Activated CD8-positive, alpha-beta memory T cell treated with anti-CD3 and anti-CD28 coated beads, Interleukin-2, amount 50 U/mL, for 1 hour (primary cell): ENCODE results near the gene B3GNT8.
"Not testable (repeated sequence)": the region's sequence is repeated elsewhere in the genome, so short reads cannot be mapped to it uniquely, and the experiment has no call there.

Source experiments
- DNase-seq: peaks from one replicate; pipeline ENCODE4 v3.0.0-alpha.2; 2020; ENCODE audit errors: extremely low read depth

The B3GNT8 gene

DNA sequence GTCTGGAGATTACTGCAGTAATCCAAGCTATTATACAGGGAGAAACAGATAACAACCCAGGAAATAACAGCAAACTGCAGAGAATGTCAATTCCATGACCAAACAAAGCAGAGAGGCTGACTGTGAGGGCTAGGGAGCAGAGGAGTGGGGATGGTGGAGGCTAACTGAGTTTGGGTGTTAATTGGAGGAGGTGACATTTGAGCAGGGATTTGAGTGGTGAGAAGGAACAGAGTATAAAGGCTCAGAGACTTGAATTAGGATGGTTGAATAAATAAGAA lies 9.4 kb upstream of the B3GNT8 start:
- no peak for DNase-seq

DNA sequence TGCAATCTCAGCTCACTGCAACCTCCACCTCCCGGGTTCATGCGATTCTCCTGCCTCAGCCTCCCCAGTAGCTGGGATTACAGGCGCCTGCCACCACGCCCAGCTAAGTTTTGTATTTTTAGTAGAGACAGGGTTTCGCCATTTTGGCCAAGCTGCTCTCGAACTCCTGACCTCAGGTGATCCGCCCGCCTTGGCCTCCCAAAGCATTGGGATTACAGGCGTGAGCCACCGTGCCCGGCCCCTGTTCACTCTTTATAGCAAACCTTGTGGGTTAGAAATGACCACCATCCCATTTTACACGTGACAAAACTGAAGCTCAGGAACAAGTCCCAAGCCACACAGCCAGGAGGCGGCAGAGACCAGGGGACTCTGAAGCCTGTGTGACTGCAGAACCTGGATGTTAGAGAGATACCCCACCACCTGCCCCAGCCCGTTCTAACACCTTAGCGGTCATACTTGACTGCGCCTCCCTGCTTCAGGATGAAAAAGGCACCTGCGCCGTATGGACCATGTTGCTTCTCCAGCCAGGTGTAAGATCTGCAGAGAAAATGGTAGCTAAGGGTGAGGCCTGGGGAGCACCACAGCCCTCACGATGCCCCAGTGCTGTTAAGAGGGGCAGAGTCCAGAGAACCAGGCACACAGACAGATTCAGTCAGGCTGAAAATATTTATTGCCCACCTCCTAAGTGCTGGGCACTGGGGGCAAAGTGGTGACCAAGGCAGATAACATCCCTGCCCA lies 8.9 kb upstream of the B3GNT8 start:
- no peak for DNase-seq

DNA sequence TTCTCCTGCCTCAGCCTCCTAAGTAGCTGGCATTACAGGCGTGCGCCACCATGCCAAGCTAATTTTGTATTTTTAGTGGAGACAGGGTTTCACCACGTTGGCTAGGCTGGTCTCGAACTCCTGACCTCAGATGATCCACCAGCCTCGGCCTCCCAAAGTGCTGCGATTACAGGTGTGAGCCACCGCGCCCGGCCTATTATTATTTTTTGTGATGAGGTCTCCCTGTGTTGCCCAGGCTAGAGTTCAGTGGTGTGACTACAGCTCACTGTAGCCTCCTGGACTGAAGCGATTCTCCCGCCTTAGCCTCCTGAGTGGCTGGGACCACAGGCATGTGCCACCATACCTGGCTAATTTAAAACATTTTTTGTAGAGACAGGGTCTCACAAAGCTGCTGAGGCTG lies 8.2 kb upstream of the B3GNT8 start:
- DNase-seq = not testable (repeated sequence)

DNA sequence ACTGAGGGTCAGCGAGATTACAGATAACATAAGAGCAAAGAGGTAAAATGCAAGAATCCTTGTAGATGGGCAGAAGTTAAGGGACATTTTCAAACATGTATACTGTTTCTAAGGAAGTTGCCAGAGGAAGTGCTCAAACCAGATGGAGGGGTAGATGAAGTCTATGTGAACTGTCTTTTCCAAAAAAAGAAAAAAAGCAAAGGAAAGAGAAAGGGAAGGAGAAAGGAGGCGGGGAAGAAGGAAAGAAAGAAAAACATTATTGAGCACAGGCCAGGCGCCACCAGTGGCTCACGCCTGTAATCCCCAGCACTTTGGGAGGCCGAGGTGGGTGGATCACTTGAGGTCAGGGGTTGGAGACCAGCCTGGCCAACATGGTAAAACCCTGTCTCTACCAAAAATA lies 7.3 kb upstream of the B3GNT8 start:
- no peak for DNase-seq

DNA sequence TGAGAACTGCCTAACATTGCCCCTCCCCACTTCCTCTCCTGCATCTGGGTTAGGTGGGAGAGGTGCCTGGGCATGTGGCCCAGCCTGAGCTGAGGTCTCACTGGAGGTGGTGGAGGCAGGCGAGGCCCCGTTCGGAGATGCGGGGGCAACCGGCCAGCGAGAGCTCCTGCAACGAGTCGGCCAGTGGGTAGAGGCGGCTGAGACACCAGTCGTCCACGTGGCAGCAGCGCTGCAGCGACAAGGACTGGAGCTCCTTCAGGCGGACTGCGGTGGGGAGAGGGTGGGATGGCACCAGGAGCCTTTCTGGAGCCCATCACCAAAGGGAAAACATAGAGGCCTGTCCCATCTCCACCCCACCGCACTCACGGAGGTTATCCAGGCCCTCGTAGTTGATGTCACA lies 6.0 kb upstream of the B3GNT8 start:
- DNase-seq = no peak

DNA sequence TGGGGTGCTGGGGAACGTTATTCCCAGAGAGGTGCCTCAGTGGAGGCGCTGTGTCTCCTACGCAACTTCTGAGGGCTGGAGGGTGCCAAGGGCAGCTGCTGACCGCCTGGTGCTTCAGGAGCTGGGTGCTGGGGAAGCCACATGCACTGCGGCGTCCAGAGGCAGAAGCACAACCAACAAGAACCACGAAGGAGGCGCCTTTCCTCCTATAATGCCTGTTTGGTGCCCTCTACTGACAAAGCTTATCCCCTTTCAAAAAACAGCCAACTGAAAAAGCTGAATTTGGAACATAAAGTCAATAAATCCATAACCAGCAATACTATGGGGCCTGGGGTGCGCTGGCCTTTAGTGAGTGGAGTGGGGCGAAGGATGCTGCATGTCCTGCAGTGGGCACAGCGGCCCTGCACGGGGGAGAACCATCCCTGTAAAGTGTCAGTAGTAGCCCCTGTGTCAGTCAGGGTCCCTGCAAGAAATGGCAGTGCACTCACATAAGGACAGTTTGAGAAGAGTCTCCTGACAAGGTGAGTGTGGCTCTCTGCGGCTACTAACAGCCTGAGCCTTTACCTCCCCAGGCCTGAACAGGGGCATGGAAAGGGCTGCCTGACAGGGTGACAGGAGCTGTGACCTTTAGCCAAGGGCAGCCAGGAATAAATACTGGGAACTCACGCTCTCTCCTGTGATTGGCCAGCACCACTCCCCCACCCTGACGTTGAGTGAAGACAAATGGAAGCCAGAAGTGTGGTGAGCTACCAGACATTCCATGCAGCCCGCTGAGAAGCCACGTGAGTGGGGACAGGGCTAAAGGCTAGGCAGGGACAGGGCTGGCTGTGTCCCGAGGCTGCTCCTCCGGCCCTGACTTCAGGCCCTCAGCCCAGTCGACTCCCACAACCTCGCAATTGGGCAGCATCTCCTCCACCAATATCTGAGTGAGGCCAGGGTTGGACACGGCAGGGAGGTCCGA lies 4.5 kb upstream of the B3GNT8 start:
- no peak for DNase-seq

DNA sequence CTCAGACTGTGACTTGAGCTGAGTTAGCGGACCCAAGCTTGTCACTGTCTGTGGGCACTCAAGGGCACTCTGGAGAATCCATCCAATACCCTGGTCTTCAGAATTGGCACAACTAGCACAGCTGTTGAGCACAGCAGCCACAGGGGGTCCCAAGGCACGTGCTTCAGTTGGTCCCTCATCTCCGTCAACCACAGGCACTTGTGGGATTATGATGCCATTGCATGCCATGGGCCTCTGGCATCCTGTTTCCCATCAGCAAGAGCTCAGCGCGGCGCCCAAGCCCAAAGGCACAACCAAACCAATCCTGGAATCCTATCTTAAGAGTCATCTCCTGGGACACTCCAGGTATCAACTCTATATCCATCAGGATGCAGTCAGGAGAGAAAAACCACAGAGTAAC lies 3.7 kb upstream of the B3GNT8 start:
- DNase-seq = no peak

DNA sequence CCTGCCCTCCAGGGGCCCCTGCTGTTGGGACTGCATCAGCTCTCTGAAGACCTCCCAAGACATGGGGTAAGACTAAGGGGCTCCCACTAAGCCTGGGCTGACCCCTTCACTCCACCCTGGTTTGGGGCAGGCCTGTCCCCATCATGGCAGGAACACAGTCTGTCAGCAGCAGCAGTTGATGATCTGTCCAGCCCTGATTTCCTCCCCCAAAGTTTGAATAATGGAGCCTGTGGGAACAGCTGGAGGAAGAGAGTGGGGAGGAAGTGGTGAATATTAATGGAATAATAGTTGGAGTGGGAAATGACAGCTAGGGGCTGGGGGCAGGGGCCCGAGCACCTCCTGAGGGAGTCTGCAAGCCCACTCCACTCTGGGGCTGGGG lies 1.3 kb upstream of the B3GNT8 start:
- DNase-seq = no peak

DNA sequence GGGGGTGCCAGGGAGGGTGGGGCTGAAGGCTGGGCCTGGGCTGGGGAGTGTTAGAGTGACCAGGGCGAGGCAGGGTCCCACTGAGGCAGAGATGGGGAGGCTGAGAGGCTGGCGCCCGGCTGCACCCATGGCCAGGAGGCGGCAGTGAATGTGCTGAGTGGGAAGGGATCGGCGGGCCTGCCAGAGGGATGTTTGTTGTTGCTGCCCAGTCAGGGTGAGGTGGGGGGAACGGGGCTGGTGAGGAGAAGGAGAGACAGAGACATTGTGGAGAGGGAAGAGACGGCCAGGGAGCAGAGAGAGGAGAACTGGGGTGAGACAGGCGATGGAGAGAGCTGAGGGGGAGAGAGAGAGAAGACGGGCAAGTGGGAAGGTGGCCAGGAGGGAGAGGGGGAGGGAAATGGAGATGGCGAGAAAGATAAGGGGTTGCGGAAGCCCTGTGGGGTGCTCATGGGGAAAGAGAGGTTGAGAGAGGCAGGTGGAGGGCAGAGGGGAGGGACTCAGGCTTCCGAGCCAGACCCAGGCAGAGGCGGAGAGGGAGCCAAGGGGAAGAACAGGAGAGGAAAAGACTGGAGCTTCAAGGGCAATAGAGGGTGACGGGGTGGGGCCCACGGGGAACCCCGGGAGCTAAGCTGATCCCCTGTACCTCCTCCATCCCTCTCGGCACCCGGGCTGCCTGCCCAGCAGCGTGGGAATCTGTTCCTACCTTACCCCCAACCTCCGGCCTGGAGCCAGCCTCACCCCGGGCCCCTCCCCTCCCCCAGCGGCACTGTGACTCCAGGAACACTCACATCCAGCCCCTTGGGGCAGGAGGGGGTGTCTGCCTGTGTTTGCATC lies 690 bp upstream of the B3GNT8 start:
- no peak for DNase-seq

DNA sequence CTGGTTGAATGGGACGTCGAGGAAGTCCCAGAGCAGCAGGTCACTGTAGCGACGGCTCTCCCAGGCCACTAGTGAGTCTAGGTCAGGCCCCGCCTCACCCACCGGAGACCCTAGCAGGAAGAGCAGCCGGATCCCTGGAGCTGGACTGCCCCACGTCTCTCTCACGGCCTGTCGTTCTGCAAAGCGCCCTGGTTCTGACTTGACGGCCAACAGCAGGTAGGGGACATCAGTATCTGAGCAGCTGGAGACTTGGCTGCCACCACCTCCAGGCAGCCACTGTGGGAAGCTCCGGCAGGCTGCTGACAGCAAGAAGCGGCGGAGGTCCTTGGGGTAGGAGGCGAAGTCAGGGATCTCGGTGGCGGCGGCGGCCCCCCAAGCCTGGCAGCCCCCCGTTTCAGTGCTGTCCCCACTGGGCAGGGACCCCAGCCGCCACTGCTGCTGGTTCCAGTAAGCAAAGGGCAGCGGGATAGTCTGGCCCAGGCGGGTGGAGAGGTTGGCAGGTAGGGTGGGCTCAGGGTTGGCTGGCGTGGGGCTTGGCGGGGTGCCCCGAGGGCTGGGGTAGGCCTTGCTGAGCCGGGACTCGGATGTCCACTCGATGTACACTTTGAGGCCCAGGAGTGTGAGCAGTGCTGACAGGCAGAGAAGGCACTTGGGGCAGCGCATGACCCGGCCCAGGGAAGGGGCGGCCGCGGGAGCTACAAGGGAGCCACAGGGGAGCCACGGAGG lies 895 bp downstream of the B3GNT8 start:
- DNase-seq = no peak

DNA sequence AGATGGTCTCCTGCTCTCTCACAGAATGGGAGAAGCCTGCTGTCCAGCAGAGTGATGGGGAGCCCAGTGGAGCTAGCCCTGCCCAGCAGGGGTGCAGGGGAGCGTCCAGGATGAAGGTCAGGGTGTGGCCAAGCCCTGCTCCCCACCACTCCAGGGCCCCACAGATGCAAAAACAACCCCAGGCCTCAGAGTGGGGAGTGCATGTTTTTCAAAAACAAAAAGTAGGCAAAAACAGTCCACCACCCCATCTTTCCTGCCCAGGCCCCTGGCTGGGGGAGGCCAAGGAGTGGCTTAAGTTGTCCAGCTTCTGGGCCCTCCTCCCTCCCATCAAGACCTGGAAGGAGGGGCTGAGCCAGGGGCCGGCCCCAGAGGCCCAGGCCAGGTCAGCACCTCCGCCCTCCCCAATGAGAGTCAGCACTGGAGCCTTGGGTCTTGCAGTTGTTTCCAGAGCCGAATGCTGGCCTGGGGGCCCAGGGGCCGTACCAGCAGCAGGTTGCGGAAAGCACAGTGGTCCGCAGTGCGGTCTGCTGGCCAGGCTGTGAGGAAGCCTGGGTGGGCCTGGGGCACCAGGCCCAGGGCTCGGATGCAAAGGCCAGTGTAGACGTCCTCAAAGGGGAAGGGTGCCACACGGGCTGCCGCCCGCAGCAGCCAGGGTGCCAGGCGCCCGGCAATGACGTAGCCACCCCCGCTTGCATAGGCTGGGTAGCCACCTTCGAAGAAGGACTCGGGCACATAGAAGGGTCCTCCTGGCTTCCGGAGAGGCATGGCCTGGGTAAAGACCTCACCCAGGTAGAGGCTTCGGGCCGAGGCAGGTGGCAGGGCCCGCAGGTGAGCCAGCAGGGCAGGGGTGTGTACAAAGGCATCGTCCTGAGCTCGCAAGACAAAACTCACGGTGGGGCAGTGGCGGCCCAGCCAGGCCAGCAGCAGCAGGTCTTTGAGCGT lies 1.7 kb downstream of the B3GNT8 start:
- no peak for DNase-seq

DNA sequence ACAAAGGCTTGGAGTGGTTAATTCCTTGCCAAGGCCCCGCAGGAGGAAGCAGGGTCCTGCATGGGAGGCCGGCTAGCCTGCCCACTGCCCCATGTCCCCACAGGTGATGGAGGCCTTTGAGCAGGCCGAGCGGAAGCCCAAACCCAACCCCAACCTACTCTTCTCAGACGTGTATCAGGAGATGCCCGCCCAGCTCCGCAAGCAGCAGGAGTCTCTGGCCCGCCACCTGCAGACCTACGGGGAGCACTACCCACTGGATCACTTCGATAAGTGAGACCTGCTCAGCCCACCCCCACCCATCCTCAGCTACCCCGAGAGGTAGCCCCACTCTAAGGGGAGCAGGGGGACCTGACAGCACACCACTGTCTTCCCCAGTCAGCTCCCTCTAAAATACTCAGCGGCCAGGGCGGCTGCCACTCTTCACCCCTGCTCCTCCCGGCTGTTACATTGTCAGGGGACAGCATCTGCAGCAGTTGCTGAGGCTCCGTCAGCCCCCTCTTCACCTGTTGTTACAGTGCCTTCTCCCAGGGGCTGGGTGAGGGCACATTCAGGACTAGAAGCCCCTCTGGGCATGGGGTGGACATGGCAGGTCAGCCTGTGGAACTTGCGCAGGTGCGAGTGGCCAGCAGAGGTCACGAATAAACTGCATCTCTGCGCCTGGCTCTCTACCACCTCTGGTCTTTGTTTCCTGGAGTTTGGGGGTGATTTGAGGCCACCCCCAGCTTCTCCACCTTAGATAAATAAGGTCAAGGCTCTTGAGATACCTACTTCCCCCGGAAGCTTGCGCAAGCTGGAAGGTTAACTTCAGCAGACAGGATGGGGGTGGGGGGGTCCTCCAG lies 2.6 kb downstream of the B3GNT8 start:
- no peak for DNase-seq

DNA sequence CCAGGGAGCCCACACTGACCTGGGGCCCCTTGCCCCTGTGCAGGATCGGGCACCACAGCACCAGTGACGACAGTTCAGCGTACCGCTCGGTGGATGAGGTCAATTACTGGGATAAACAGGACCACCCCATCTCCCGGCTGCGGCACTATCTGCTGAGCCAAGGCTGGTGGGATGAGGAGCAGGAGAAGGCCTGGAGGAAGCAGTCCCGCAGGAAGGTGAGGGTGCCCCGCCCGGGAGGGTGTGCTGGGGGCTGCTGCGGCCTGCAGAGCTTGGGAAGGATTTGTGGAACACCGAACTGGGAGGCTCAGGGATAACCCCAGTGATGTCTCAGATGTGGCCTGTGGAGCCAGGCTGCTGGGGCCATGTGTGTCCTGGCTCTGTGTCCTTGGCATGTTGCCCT lies 4.2 kb downstream of the B3GNT8 start:
- no peak for DNase-seq

DNA sequence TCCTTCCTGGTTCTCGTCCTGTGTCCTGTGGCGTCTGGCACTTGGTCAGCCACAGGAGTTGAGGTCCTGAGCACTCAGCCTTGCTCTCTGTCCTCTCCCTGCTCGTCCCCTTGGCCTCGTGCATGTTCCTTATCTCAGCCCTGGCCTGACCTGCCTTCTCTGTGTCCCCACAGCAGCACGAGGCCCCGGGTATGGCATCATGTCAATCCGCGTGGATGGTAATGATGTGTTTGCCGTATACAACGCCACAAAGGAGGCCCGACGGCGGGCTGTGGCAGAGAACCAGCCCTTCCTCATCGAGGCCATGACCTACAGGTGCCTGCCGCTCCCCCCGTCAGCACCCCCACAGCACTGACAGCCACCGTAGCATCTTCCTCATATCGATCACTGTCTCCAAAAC lies 4.7 kb downstream of the B3GNT8 start:
- DNase-seq = no peak

DNA sequence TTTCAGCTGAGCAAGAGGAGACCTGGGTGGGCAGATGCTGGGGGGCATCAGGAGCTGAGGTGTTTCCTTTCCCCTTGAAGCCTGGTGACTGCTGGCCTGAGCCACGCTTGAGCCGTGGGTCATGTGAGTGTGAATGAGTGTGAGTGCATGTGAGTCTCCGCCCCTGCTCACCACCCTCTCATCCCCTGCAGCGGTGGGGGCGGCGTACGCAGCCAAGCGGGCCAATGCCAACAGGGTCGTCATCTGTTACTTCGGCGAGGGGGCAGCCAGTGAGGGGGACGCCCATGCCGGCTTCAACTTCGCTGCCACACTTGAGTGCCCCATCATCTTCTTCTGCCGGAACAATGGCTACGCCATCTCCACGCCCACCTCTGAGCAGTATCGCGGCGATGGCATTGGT lies 5.2 kb downstream of the B3GNT8 start:
- DNase-seq = no peak

DNA sequence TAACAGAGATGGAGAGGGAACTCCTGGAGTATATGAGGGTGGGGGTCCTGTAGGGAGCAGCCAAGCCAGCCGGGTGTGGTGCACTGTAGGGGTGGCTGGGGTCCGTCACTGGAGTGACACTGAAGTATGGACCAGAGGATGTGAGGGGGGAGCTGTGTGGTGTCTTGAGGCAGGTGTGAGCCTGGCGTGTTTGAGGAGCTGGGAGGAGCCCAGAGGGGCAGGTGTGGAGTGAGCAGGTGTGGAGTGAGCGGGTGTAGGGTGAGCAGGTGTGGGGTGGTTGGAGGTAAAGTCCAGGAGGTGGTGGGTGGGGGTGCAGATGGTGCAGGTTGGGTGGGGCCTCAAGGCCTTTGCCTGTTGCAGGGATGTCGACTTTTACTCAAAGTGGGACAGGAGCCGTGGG lies 5.9 kb downstream of the B3GNT8 start:
- DNase-seq = no peak

DNA sequence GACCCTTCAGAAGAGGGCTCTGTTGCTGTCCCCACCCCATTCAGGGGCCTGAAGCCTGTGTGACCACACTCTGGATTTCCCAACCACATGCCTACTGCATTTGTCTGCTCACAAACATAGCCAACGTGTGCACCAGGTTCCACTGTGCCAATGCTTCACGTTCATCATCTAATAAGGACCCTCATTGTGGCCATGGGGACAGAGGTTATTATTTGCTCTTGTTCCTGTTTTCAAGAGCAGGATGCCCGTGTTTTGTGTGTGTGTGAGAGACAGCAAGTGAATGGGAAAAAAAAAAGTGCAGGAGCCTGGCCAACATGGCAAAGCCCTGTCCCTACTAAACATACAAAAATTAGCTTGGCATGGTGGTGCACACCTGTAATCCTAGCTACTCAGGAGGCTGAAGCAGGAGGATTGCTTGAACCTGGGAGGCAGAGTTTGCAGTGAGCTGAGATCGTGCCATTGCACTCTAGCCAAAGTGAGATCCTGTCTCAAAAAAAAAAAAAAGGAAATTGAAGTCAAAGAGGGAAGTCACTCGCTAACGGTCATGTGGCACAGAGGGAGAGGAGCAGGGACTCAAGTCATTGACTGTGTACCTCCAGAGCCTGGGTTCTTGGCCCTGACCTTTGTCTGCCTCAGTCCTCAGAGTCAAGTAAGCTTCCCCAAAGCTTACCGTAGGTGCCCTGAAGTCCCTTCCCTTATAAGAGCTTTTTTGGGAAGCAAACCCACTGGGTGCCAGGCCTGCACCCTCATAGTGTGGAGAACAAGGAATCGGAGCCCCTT lies 6.9 kb downstream of the B3GNT8 start:
- DNase-seq = no peak

DNA sequence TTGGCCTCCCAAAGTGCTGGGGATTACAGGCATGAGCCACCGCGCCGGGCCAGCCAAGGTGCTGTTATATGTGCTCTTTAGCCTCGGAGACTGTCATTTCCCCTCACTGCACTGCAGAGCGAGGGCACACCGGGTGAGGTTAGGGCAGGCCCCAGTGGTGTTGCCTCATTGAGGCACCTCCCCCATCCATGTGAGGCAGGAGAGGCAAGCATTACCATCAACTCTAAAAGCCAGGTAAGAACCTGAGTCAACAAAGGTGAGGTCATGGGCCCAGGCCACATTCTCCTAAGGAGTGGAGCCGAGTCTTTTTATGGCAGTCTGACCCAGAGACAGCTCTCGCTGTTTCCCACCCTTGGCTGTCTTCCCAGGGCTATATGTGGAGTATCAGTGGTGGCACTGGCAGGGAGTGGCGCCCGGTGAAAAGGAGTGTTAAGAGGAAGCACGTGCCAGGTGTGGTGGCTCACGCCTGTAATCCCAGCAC lies 10.9 kb downstream of the B3GNT8 start:
- no peak for DNase-seq

DNA sequence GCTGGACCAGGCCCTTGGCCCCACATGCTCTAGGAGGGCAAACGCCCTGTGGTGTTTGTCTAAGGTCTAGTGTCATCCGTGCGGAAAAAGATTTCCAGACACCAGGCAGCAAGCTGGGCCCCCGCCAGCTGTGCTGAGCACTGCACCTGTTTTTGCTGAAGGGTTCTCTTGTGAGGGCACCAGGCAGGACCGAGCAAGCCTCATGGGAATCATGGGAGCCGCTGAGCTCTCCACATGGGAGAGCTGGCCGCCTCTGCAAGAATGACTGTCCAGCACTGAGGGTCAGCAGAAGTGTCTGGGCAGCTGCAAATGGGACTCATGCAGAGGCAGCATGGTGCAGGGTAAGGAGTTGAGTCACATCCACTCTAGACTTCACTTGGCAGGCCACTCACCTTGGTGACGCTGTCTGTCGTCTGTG lies 12.0 kb downstream of the B3GNT8 start:
- DNase-seq = no peak
